Eye (tissue), 1 donor: ENCODE measurements around the gene SEH1L.
"Not testable (repeated sequence)": the region's sequence is repeated elsewhere in the genome, so short reads cannot be mapped to it uniquely, and the experiment has no call there.

Experiments used
- DNase-seq: peaks from one replicate; pipeline ENCODE4 v3.0.0-alpha.2; 2015

The SEH1L gene

GRCh38 chr18:12944709-12945108 lies 3.1 kb upstream of the SEH1L start:
- no peak for DNase-seq

- DNase-seq, result peak; percentile 75
These were observed 1.1 kb upstream of the SEH1L start for GRCh38 chr18:12946549-12947284.

- DNase-seq, result peak; percentile 97
These were observed 416 bp downstream of the SEH1L start for GRCh38 chr18:12948050-12948804.

- DNase-seq, result no peak
These were observed 10.7 kb downstream of the SEH1L start for GRCh38 chr18:12958478-12958877.

- no peak for DNase-seq
These were observed 12.6 kb downstream of the SEH1L start for GRCh38 chr18:12960395-12960794.

- peak; percentile 29 for DNase-seq
These were observed 13.1 kb downstream of the SEH1L start for GRCh38 chr18:12960853-12961397.

- DNase-seq, result no peak
These were observed 15.3 kb downstream of the SEH1L start for GRCh38 chr18:12963069-12963468.

- DNase-seq, result no peak
These were observed 20.3 kb downstream of the SEH1L start for GRCh38 chr18:12968115-12968514.

GRCh38 chr18:12968619-12969018 lies 20.8 kb downstream of the SEH1L start:
- DNase-seq, result no peak

GRCh38 chr18:12973562-12974213 lies 25.9 kb downstream of the SEH1L start:
- no peak for DNase-seq

GRCh38 chr18:12975488-12975887 lies 27.7 kb downstream of the SEH1L start:
- no peak for DNase-seq

- DNase-seq, result no peak
These were observed 28.5 kb downstream of the SEH1L start for GRCh38 chr18:12976305-12976704.

- not testable (repeated sequence) for DNase-seq
These were observed 32.3 kb downstream of the SEH1L start for GRCh38 chr18:12980065-12980464.

GRCh38 chr18:12989397-12990122 lies 41.7 kb downstream of the SEH1L start:
- no peak for DNase-seq

GRCh38 chr18:12990123-12990475 lies 42.3 kb downstream of the SEH1L start:
- DNase-seq, result no peak

- DNase-seq, result no peak
These were observed 42.8 kb downstream of the SEH1L start for GRCh38 chr18:12990641-12990966.

- DNase-seq, result peak; percentile 99
These were observed 43.4 kb downstream of the SEH1L start, which contains the start of gene CEP192 for GRCh38 chr18:12990967-12991820. TSS of gene CEP192 (plus strand) at chr18:12991362. CDS start at chr18:12999425, 8,063 bp downstream.

GRCh38 chr18:12991821-12992179 lies 44.0 kb downstream of the SEH1L start:
- DNase-seq, result no peak

GRCh38 chr18:12993439-12993838 lies 45.6 kb downstream of the SEH1L start:
- no peak for DNase-seq

- DNase-seq, result no peak
These were observed 47.6 kb downstream of the SEH1L start for GRCh38 chr18:12995424-12995823.

GRCh38 chr18:12995952-12996477 lies 48.2 kb downstream of the SEH1L start:
- no peak for DNase-seq
